Right lobe of liver (tissue), 4 donors: ENCODE measurements around the gene SFTA2.

Source experiments
- POLR2A ChIP-seq: fragments of 450-650 bp; IDR thresholded peaks from one replicate; pipeline ENCODE4 v1.6.1; 2017; ENCODE audit warnings: antibody characterized with exemption, mild to moderate bottlenecking
- TF ChIP-seq, protein P1 (sequence below), 4 donors: fragments of 200-600 bp in 3 of 4; fragments of 450-650 bp in 1 of 4; IDR thresholded peaks; one replicate each; pipeline versions ENCODE4 v1.5.1 to v1.8.0; 2016 to 2022; ENCODE audit warnings: antibody characterized with exemption in 4 of 4, mild to moderate bottlenecking in 2 of 4
- donor health status: DM: no; HTN: no; CAD: no.
- donor health status: DM: no; HTN: no; CAD: no.
- donor health status: DM: no; HTN: yes; CAD: no.

DNA sequence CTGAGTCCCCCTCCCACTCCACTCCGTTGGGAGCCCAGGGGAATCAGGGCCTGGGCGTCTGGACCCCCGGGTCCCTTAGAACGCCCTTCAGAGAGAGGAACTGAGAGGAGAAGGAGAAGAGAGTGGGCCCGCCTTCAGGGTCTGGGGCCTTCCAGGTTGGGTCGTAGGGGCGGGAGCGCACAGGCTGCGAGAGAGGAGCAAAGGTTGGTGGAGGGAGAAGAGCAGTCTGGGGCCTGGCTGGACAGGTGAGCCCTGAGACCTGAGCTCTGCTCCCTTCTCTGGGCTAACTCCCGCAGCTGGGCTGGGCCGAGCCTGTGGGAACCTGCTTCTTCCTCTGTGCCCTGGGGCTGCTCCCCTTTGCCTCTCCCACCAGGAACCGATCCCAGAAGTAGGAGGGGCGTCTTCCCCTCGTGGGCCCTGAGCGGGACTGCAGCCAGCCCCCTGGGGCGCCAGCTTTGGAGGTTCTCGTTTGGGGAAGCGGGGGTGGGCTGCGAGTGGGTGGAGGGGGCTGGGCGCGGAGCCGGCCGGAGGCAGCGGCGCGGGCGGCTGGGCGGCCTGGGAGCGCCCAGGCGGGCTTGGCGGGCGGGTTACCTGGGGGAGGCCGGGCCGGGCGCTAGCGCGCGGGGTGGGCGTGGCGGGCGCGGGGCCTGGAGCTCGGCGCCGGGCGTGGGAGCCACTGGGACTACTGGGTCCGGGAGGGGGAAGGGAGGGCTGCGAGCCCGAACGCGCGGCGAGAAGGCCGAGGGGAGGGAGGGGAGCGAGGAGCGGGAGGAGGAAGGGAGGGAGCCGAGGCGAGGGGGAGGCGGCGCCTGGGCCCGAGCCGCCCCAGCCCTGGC, 48.1 kb downstream of the SFTA2 start, which contains the start of gene DDR1:
- no peak for TF ChIP-seq POLR2A
- TF ChIP-seq, protein P1, sequence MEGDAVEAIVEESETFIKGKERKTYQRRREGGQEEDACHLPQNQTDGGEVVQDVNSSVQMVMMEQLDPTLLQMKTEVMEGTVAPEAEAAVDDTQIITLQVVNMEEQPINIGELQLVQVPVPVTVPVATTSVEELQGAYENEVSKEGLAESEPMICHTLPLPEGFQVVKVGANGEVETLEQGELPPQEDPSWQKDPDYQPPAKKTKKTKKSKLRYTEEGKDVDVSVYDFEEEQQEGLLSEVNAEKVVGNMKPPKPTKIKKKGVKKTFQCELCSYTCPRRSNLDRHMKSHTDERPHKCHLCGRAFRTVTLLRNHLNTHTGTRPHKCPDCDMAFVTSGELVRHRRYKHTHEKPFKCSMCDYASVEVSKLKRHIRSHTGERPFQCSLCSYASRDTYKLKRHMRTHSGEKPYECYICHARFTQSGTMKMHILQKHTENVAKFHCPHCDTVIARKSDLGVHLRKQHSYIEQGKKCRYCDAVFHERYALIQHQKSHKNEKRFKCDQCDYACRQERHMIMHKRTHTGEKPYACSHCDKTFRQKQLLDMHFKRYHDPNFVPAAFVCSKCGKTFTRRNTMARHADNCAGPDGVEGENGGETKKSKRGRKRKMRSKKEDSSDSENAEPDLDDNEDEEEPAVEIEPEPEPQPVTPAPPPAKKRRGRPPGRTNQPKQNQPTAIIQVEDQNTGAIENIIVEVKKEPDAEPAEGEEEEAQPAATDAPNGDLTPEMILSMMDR (IDR thresholded peaks at IDR 0.05) = no peak
